Activated CD8-positive, alpha-beta T cell treated with anti-CD3 and anti-CD28 coated beads for 36 hours (primary cell): Measurements from ENCODE around the gene SPOP. TPM values are rescaled to one million over a fixed set of nuclear protein-coding genes. Genes with fewer than 3 reads are reported as not detected.
A peak's percentile ranks its signal among the peaks of the same experiment; 100 is the strongest.
"Not testable (repeated sequence)": the region's sequence is repeated elsewhere in the genome, so short reads cannot be mapped to it uniquely, and the experiment has no call there.

Experiments
- ATAC-seq: fragments of 200-7000 bp; cut with Tn5 transposase; one replicate; pipeline ENCODE4 v1.10.0; 2021; ENCODE audit warnings: mild to moderate bottlenecking, moderate library complexity
- CTCF ChIA-PET: fragments of 350-600 bp; sonication (Branson Sonifier 250); formaldehyde crosslinking; loops from one replicate; lab custom pipeline; 2021; ENCODE audit warnings: antibody characterized with exemption; lab: Charles Lee
- POLR2A ChIA-PET: fragments of 350-600 bp; sonication (Branson Sonifier 250); formaldehyde crosslinking; loops from one replicate; lab custom pipeline; 2021; ENCODE audit warnings: antibody characterized with exemption; lab: Charles Lee
- DNase-seq: peaks from one replicate; pipeline ENCODE4 v3.0.0-alpha.2; 2020
- H3K27ac Mint-ChIP-seq: one replicate; pipeline ENCODE4 v1.8.0; 2021; ENCODE audit warnings: mild to moderate bottlenecking, mixed read lengths
- H3K27me3 Mint-ChIP-seq: one replicate; pipeline ENCODE4 v1.8.0; 2021; ENCODE audit warnings: mixed read lengths
- H3K36me3 Mint-ChIP-seq: one replicate; pipeline ENCODE4 v1.8.0; 2021; ENCODE audit warnings: low read depth, mixed read lengths
- H3K4me1 Mint-ChIP-seq: one replicate; pipeline ENCODE4 v1.8.0; 2021; ENCODE audit warnings: low read depth, mixed read lengths
- H3K4me3 Mint-ChIP-seq: one replicate; pipeline ENCODE4 v1.8.0; 2021; ENCODE audit warnings: mild to moderate bottlenecking, moderate library complexity, mixed read lengths
- H3K9me3 Mint-ChIP-seq: one replicate; pipeline ENCODE4 v1.8.0; 2021; ENCODE audit warnings: mixed read lengths
- CTCF ChIP-seq: fragments of 200-600 bp; IDR thresholded peaks from one replicate; pipeline ENCODE4 v1.8.0; 2022; ENCODE audit warnings: antibody characterized with exemption, mild to moderate bottlenecking
- intact Hi-C: fragments of 100-400 bp; cut with micrococcal nuclease; formaldehyde crosslinking; loops from one replicate; pipeline ENCODE4 v1.10.0; 2022
- total RNA-seq, 2 experiments: library from RNA; stranded (reverse); gene quantifications; one replicate each; pipeline ENCODE4 v1.2.3, GENCODE V29; 2021

The SPOP gene
- total RNA-seq, 2 experiments from 2014 or later: 61.6 to 63.5 TPM

GRCh38 chr17:49676276-49676868 is 1.5 kb downstream of the SPOP start:
- peak overlapping the region; percentile 98 for H3K27ac Mint-ChIP-seq
- no peak for ATAC-seq
- peak overlapping the region; percentile 94 for H3K4me3 Mint-ChIP-seq
- H3K36me3 Mint-ChIP-seq: peaks cover 32% of the 10 kb centered on the region
- H3K27me3 Mint-ChIP-seq: no peaks in the 10 kb centered on the region
- ChIA-PET CTCF (interaction anchor here (0.6 to 1.8 kb wide), 8 partner anchors 13 to 470 kb away, joined by 3 to 5 read pairs (median 3); partner anchors contain the start of gene NXPH3), POLR2A (interaction anchor here (0.7 to 1.0 kb wide), 3 partner anchors 15 to 173 kb away, joined by 3 to 4 read pairs (median 3); no protein-coding TSS in a partner anchor)
- DNase-seq: peak; percentile 28
- intact Hi-C loops: no loop called here
- H3K4me1 Mint-ChIP-seq: peaks cover 40% of the 10 kb centered on the region
- TF ChIP-seq CTCF: no peak
- H3K9me3 Mint-ChIP-seq: peaks cover 4% of the 10 kb centered on the region

GRCh38 chr17:49674507-49674906 is 3.4 kb downstream of the SPOP start:
- POLR2A ChIA-PET: interaction anchor here (1.2 kb wide), 1 partner anchor 28 kb away, joined by 5 read pairs; no protein-coding TSS in a partner anchor
- ATAC-seq: no peak
- Mint-ChIP-seq H3K9me3 (peaks cover 4% of the 10 kb centered on the region), H3K27me3 (no peaks in the 10 kb centered on the region), H3K4me1 (peaks cover 57% of the 10 kb centered on the region), H3K36me3 (peaks cover 33% of the 10 kb centered on the region), H3K4me3 (no peak overlapping the region), H3K27ac (peak overlapping the region; percentile 69)
- intact Hi-C loops: no loop called here
- no peak for DNase-seq
- CTCF ChIA-PET: interaction anchor here (1.0 to 1.9 kb wide), 8 partner anchors 11 to 107 kb away, joined by 3 to 6 read pairs (median 4); partner anchors contain the start of gene SLC35B1
- no peak for TF ChIP-seq CTCF

- ChIA-PET CTCF (interaction anchor here (1.4 to 1.9 kb wide), 3 partner anchors 22 to 106 kb away, joined by 4 to 6 read pairs (median 5); no protein-coding TSS in a partner anchor), POLR2A (interaction anchor here (1.2 kb wide), 1 partner anchor 27 kb away, joined by 5 read pairs; no protein-coding TSS in a partner anchor)
- H3K9me3 Mint-ChIP-seq, DNase-seq, H3K27me3 Mint-ChIP-seq, ATAC-seq, intact Hi-C loops, H3K4me3 Mint-ChIP-seq: not testable (repeated sequence)
- Mint-ChIP-seq H3K4me1 (peaks cover 57% of the 10 kb centered on the region), H3K36me3 (peaks cover 33% of the 10 kb centered on the region), H3K27ac (peak overlapping the region; percentile 70)
Measured at GRCh38 chr17:49673679-49674078, 4.2 kb downstream of the SPOP start.

GRCh38 chr17:49670641-49671040 is 7.3 kb downstream of the SPOP start:
- H3K4me3 Mint-ChIP-seq: no peak overlapping the region
- ATAC-seq (no peak), DNase-seq (no peak)
- peak overlapping the region; percentile 52 for H3K27ac Mint-ChIP-seq
- H3K27me3 Mint-ChIP-seq: no peaks in the 10 kb centered on the region
- H3K36me3 Mint-ChIP-seq: peaks cover 31% of the 10 kb centered on the region
- POLR2A ChIA-PET: interaction anchor here (1.6 kb wide), 1 partner anchor 9 kb away, joined by 6 read pairs; no protein-coding TSS in a partner anchor
- H3K4me1 Mint-ChIP-seq: peaks cover 58% of the 10 kb centered on the region
- H3K9me3 Mint-ChIP-seq: no peaks in the 10 kb centered on the region
- no peak for TF ChIP-seq CTCF
- intact Hi-C loops: no loop called here
- CTCF ChIA-PET: interaction anchor here (0.7 to 1.8 kb wide), 4 partner anchors 26 to 103 kb away, joined by 3 to 7 read pairs (median 4); no protein-coding TSS in a partner anchor

GRCh38 chr17:49670002-49670401 is 7.9 kb downstream of the SPOP start:
- no peak overlapping the region for H3K4me3 Mint-ChIP-seq
- POLR2A ChIA-PET: no interaction called here
- H3K4me1 Mint-ChIP-seq: peaks cover 53% of the 10 kb centered on the region
- intact Hi-C loops: no loop called here
- CTCF ChIA-PET: interaction anchor here (0.9 to 1.8 kb wide), 4 partner anchors 20 to 100 kb away, joined by 3 to 7 read pairs (median 4); no protein-coding TSS in a partner anchor
- no peak for TF ChIP-seq CTCF
- no peaks in the 10 kb centered on the region for H3K9me3 Mint-ChIP-seq
- DNase-seq (no peak), ATAC-seq (no peak)
- no peaks in the 10 kb centered on the region for H3K27me3 Mint-ChIP-seq
- H3K27ac Mint-ChIP-seq: peak overlapping the region; percentile 64
- peaks cover 25% of the 10 kb centered on the region for H3K36me3 Mint-ChIP-seq
